ENCODE results near the gene TXNRD2. TPM values are rescaled to one million over a fixed set of nuclear protein-coding genes. Genes with fewer than 3 reads are reported as not detected.

TXNRD2 gene
- total RNA-seq, 2 donors from 2014 or later = 7.3 to 13.6 TPM

- H3K4me1 Mint-ChIP-seq = peaks cover 2% of the 10 kb centered on the region
- Histone ChIP-seq H3K9me3 (ENCODE audit: control insufficient read depth, low read length) (no peaks in the 10 kb centered on the region), H3K4me1 (ENCODE audit: control insufficient read depth, insufficient read depth, low read length) (peaks cover 6% of the 10 kb centered on the region), H3K27me3 (ENCODE audit: control insufficient read depth, insufficient read depth, low read length, poor library complexity, severe bottlenecking) (no peaks in the 10 kb centered on the region), H3K27ac (ENCODE audit: low read depth, low read length) (no peak overlapping the region), H3K36me3 (ENCODE audit: control insufficient read depth, insufficient read depth, low read length) (no peaks in the 10 kb centered on the region), H3K4me3 (ENCODE audit: low read length) (no peak overlapping the region), H3K9ac (ENCODE audit: extremely low read depth, low read length, poor library complexity, severe bottlenecking) (no peak overlapping the region)
- DNase-seq = no peak
- no peak overlapping the region for H3K4me3 Mint-ChIP-seq
- WGBS, 2 experiments (ENCODE audit: insufficient coverage in 1 of 2, insufficient read length in 1 of 2) = 87 to 100% methylated on average over 8 to 9 of the region's 9 CpGs
- no peak overlapping the region for H3K27ac Mint-ChIP-seq
- TF ChIP-seq, protein P1, sequence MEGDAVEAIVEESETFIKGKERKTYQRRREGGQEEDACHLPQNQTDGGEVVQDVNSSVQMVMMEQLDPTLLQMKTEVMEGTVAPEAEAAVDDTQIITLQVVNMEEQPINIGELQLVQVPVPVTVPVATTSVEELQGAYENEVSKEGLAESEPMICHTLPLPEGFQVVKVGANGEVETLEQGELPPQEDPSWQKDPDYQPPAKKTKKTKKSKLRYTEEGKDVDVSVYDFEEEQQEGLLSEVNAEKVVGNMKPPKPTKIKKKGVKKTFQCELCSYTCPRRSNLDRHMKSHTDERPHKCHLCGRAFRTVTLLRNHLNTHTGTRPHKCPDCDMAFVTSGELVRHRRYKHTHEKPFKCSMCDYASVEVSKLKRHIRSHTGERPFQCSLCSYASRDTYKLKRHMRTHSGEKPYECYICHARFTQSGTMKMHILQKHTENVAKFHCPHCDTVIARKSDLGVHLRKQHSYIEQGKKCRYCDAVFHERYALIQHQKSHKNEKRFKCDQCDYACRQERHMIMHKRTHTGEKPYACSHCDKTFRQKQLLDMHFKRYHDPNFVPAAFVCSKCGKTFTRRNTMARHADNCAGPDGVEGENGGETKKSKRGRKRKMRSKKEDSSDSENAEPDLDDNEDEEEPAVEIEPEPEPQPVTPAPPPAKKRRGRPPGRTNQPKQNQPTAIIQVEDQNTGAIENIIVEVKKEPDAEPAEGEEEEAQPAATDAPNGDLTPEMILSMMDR (conservative IDR thresholded peaks at IDR 0.05) = no peak
- H3K36me3 Mint-ChIP-seq (ENCODE audit: low read depth) = no peaks in the 10 kb centered on the region
- no peaks in the 10 kb centered on the region for H3K9me3 Mint-ChIP-seq
- H3K27me3 Mint-ChIP-seq (ENCODE audit: insufficient read depth) = no peaks in the 10 kb centered on the region
Measured at GRCh38 chr22:19988331-19988808, 46.8 kb upstream of the TXNRD2 start.

- Histone ChIP-seq H3K27me3 (ENCODE audit: control insufficient read depth, insufficient read depth, low read length, poor library complexity, severe bottlenecking) (no peaks in the 10 kb centered on the region), H3K4me3 (ENCODE audit: low read length) (no peak overlapping the region), H3K36me3 (ENCODE audit: control insufficient read depth, insufficient read depth, low read length) (no peaks in the 10 kb centered on the region), H3K27ac (ENCODE audit: low read depth, low read length) (no peak overlapping the region), H3K9me3 (ENCODE audit: control insufficient read depth, low read length) (no peaks in the 10 kb centered on the region), H3K9ac (ENCODE audit: extremely low read depth, low read length, poor library complexity, severe bottlenecking) (no peak overlapping the region), H3K4me1 (ENCODE audit: control insufficient read depth, insufficient read depth, low read length) (peaks cover 6% of the 10 kb centered on the region)
- H3K4me1 Mint-ChIP-seq = peaks cover 2% of the 10 kb centered on the region
- H3K36me3 Mint-ChIP-seq (ENCODE audit: low read depth) = no peaks in the 10 kb centered on the region
- H3K27ac Mint-ChIP-seq = no peak overlapping the region
- TF ChIP-seq, protein P1 (conservative IDR thresholded peaks at IDR 0.05) = no peak
- no peak for DNase-seq
- H3K4me3 Mint-ChIP-seq = peak overlapping the region; percentile 67
- H3K27me3 Mint-ChIP-seq (ENCODE audit: insufficient read depth) = no peaks in the 10 kb centered on the region
- H3K9me3 Mint-ChIP-seq = no peaks in the 10 kb centered on the region
- WGBS, 2 experiments (ENCODE audit: insufficient coverage in 1 of 2, insufficient read length in 1 of 2) = 79 to 98% methylated on average over 7 to 24 of the region's 24 CpGs
Measured at GRCh38 chr22:19987394-19988306, 46.0 kb upstream of the TXNRD2 start.

DNA sequence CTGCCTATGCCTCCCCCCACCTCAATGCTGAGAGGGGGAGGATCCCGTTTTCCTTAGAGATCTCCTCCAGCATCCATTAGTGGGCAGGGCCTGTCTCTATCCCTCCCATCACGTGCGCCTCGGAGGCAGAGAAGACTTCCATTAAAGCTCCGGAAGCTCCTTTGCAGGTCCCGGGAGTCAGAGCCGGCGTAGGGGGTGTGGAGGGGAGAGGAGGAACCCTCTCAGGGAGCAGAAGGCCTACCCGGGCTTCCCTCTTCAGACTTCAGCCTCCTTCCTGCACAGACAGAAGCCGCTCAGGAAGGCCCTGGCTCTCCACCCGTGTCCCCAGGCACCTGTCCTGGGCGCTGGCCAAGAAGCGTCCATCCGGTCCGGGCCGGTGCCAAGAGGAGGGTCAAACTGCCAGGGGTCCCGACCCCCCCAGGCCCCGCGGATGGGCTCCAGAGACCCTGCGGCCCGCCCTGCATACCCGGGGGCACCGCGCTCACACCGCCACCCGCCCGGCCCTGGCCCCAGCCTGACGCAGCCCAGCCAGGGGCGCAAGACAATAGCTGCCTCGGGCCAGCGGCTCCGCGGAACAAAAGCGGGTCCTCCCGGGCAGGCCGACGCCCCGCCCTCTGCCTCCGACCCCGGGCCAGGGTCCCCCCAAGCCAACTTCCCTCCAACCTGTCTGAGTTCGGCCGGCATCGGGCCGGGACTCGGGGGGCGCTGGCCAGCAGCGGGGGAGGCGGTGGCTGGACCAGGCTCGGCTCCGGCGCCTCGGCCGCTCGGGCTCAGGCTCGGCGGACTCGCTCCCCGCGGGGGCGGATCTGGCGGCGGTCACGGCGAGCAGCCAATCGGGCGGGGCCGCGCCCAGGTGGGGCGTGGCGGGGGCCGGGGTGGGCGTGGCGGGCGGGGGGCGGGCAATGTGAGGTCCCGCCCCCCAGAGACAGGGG, 45.1 kb upstream of the TXNRD2 start:
- Mint-ChIP-seq H3K9me3 (no peaks in the 10 kb centered on the region), H3K27ac (no peak overlapping the region), H3K4me3 (peak overlapping the region; percentile 67), H3K4me1 (peaks cover 2% of the 10 kb centered on the region), H3K36me3 (ENCODE audit: low read depth) (no peaks in the 10 kb centered on the region), H3K27me3 (ENCODE audit: insufficient read depth) (no peaks in the 10 kb centered on the region)
- H3K36me3 ChIP-seq (ENCODE audit: control insufficient read depth, insufficient read depth, low read length) = no peaks in the 10 kb centered on the region
- TF ChIP-seq, protein P1 (conservative IDR thresholded peaks at IDR 0.05) = no peak
- peak; percentile 93 for DNase-seq
- peak overlapping the region; percentile 81 for H3K9ac ChIP-seq (ENCODE audit: extremely low read depth, low read length, poor library complexity, severe bottlenecking)
- H3K9me3 ChIP-seq (ENCODE audit: control insufficient read depth, low read length) = no peaks in the 10 kb centered on the region
- peak overlapping the region; percentile 90 for H3K27ac ChIP-seq (ENCODE audit: low read depth, low read length)
- H3K4me1 ChIP-seq (ENCODE audit: control insufficient read depth, insufficient read depth, low read length) = peaks cover 6% of the 10 kb centered on the region
- no peaks in the 10 kb centered on the region for H3K27me3 ChIP-seq (ENCODE audit: control insufficient read depth, insufficient read depth, low read length, poor library complexity, severe bottlenecking)
- 0 to 1% methylated on average over 10 to 61 of the region's 76 CpGs for WGBS, 2 experiments (ENCODE audit: insufficient coverage in 1 of 2, insufficient read length in 1 of 2)
- H3K4me3 ChIP-seq (ENCODE audit: low read length) = peak overlapping the region; percentile 91
